ENCODE data around the gene HECTD3.

The HECTD3 gene

GRCh38 chr1:45010855-45011811 is at the start of gene HECTD3:
HECTD3 (minus strand) TSS chr1:45011324; CDS start chr1:45011257, 67 bp downstream.
- peak; percentile 89 for DNase-seq (ENCODE audit: low spot score)

- no peak for DNase-seq (ENCODE audit: low spot score)
These were observed 48.7 kb upstream of the HECTD3 start for GRCh38 chr1:45059829-45060228.

- no peak for DNase-seq (ENCODE audit: low spot score)
These were observed 46.4 kb upstream of the HECTD3 start for GRCh38 chr1:45057542-45057941.

GRCh38 chr1:45051005-45051772 is 40.1 kb upstream of the HECTD3 start:
- no peak for DNase-seq (ENCODE audit: low spot score)

- DNase-seq (ENCODE audit: low spot score): no peak
These were observed 35.9 kb upstream of the HECTD3 start for GRCh38 chr1:45047032-45047431.

GRCh38 chr1:45044916-45045315 is 33.8 kb upstream of the HECTD3 start:
- no peak for DNase-seq (ENCODE audit: low spot score)

GRCh38 chr1:45043094-45043493 is 32.0 kb upstream of the HECTD3 start:
- no peak for DNase-seq (ENCODE audit: low spot score)

GRCh38 chr1:45040297-45040696 is 29.2 kb upstream of the HECTD3 start:
- no peak for DNase-seq (ENCODE audit: low spot score)

GRCh38 chr1:45038661-45039364 is 27.7 kb upstream of the HECTD3 start:
- DNase-seq (ENCODE audit: low spot score): no peak

GRCh38 chr1:45038240-45038639 is 27.1 kb upstream of the HECTD3 start:
- no peak for DNase-seq (ENCODE audit: low spot score)

- no peak for DNase-seq (ENCODE audit: low spot score)
These were observed 26.3 kb upstream of the HECTD3 start for GRCh38 chr1:45037456-45037855.

GRCh38 chr1:45035631-45036301 is 24.6 kb upstream of the HECTD3 start:
- no peak for DNase-seq (ENCODE audit: low spot score)

GRCh38 chr1:45033356-45033755 is 22.2 kb upstream of the HECTD3 start:
- no peak for DNase-seq (ENCODE audit: low spot score)

GRCh38 chr1:45032837-45033236 is 21.7 kb upstream of the HECTD3 start:
- DNase-seq (ENCODE audit: low spot score): no peak

- DNase-seq (ENCODE audit: low spot score): no peak
These were observed 15.3 kb upstream of the HECTD3 start for GRCh38 chr1:45026446-45026845.

- no peak for DNase-seq (ENCODE audit: low spot score)
These were observed 12.5 kb upstream of the HECTD3 start for GRCh38 chr1:45023663-45024062.

GRCh38 chr1:45018599-45019230 is 7.6 kb upstream of the HECTD3 start:
- DNase-seq (ENCODE audit: low spot score): peak; percentile 71

- no peak for DNase-seq (ENCODE audit: low spot score)
These were observed 5.6 kb upstream of the HECTD3 start for GRCh38 chr1:45016767-45017166.

- no peak for DNase-seq (ENCODE audit: low spot score)
These were observed 5.1 kb upstream of the HECTD3 start for GRCh38 chr1:45016090-45016697.

GRCh38 chr1:45015683-45016082 is 4.6 kb upstream of the HECTD3 start:
- DNase-seq (ENCODE audit: low spot score): no peak
